Tibial nerve (tissue), 4 donors: ENCODE results near the gene S100A1. TPM values are rescaled to one million over a fixed set of nuclear protein-coding genes. Genes with fewer than 3 reads are reported as not detected.

ENCODE experiments used
- DNase-seq, 2 donors: peaks; one replicate each; pipeline ENCODE4 v3.0.0-alpha.2; 2019; ENCODE audit warnings: low spot score in 2 of 2
- H3K27ac ChIP-seq, 4 donors: fragments of 200-600 bp; sonication (generic) in 3 of 4; one replicate each; pipeline ENCODE4 v1.5.1; 2017 to 2019; ENCODE audit warnings: mild to moderate bottlenecking in 1 of 4
- H3K27me3 ChIP-seq, 2 donors: fragments of 200-600 bp; sonication (generic) in 1 of 2; one replicate each; pipeline versions ENCODE4 v1.5.1 to v1.6.0; 2017 to 2019
- H3K36me3 ChIP-seq, 3 donors: fragments of 200-600 bp; sonication (generic); one replicate each; pipeline ENCODE4 v1.5.1; 2018 to 2019
- H3K4me1 ChIP-seq, 4 donors: fragments of 200-600 bp; sonication (generic) in 3 of 4; one replicate each; pipeline ENCODE4 v1.5.1; 2017 to 2019
- H3K4me3 ChIP-seq, 4 donors: fragments of 200-600 bp; sonication (generic) in 3 of 4; one replicate each; pipeline ENCODE4 v1.5.1; 2017 to 2019; ENCODE audit warnings: mild to moderate bottlenecking in 1 of 4, moderate library complexity in 1 of 4
- H3K9me3 ChIP-seq, 4 donors: fragments of 200-600 bp; sonication (generic) in 3 of 4; one replicate each; pipeline ENCODE4 v1.5.1; 2017 to 2019
- CTCF ChIP-seq, 5 experiments: fragments of 200-600 bp in 3 of 5; fragments of 450-650 bp in 2 of 5; sonication (generic) in 3 of 5; IDR thresholded peaks; one replicate each; pipeline ENCODE4 v1.5.1; 2016 to 2019; ENCODE audit warnings: antibody characterized with exemption in 5 of 5, mild to moderate bottlenecking in 3 of 5, moderate library complexity in 2 of 5
- EP300 ChIP-seq, 2 donors: sonication (generic); formaldehyde crosslinking; IDR thresholded peaks; one replicate each; pipeline ENCODE4 v1.6.1; 2017; ENCODE audit warnings: antibody characterized with exemption in 2 of 2, mild to moderate bottlenecking in 1 of 2
- POLR2A ChIP-seq, 2 donors: fragments of 450-650 bp; IDR thresholded peaks; one replicate each; pipeline ENCODE4 v1.6.1; 2017; ENCODE audit warnings: antibody characterized with exemption in 2 of 2, mild to moderate bottlenecking in 2 of 2, moderate library complexity in 2 of 2
- WGBS, 2 donors: methylation state at CpG; one replicate each; pipeline ENCODE4 v1.1.5; 2018; 5-methylcytosine and 5-hydroxymethylcytosine counted together
- total RNA-seq, 4 donors: library from RNA; depleted of rRNA; stranded (reverse); fragments of >200 nt; gene quantifications; one replicate each; pipeline ENCODE4 v1.1.0, GENCODE V29; 2016

S100A1 gene
- total RNA-seq, 4 donors from 2014 or later: 41.4 to 102 (median 69.2) TPM

- H3K27me3 ChIP-seq: no peaks in the 10 kb centered on the region
- H3K9me3 ChIP-seq: no peaks in the 10 kb centered on the region
- H3K4me1 ChIP-seq: peaks cover 0 to 17% (median 2%) of the 10 kb centered on the region in 4 donors
- no peak for DNase-seq
- no peak overlapping the region for H3K27ac ChIP-seq
- no peak overlapping the region for H3K4me3 ChIP-seq
- 86% methylated on average over 6 of the region's 6 CpGs for WGBS, 2 donors
- H3K36me3 ChIP-seq: no peaks in the 10 kb centered on the region
- TF ChIP-seq EP300 (IDR thresholded peaks at IDR 0.05): no peak
- TF ChIP-seq POLR2A (IDR thresholded peaks at IDR 0.05): no peak
- no peak for TF ChIP-seq CTCF (IDR thresholded peaks at IDR 0.05)
These were observed 31.0 kb upstream of the S100A1 start for GRCh38 chr1:153597206-153597605.

- Histone ChIP-seq H3K36me3 (no peaks in the 10 kb centered on the region), H3K27me3 (no peaks in the 10 kb centered on the region), H3K4me3 (no peak overlapping the region), H3K9me3 (no peaks in the 10 kb centered on the region), H3K27ac (peak overlapping the region in 2 of 4 donors; percentile 48 to 54), H3K4me1 (peaks cover 0 to 6% (median 0%) of the 10 kb centered on the region in 4 donors)
- peak in 1 of 2 donors; percentile 9 for TF ChIP-seq EP300 (IDR thresholded peaks at IDR 0.05)
- TF ChIP-seq CTCF (IDR thresholded peaks at IDR 0.05): no peak
- DNase-seq: no peak
- WGBS, 2 donors: 71 to 73% methylated on average over 5 to 7 of the region's 7 CpGs
These were observed 29.7 kb upstream of the S100A1 start for GRCh38 chr1:153598309-153599172.

GRCh38 chr1:153599847-153600246 is 28.4 kb upstream of the S100A1 start:
- no peak overlapping the region for H3K4me3 ChIP-seq
- TF ChIP-seq CTCF (IDR thresholded peaks at IDR 0.05): no peak
- TF ChIP-seq POLR2A (IDR thresholded peaks at IDR 0.05): no peak
- DNase-seq: no peak
- no peaks in the 10 kb centered on the region for H3K27me3 ChIP-seq
- peaks cover 0 to 6% (median 0%) of the 10 kb centered on the region in 4 donors for H3K4me1 ChIP-seq
- WGBS, 2 donors: 90 to 92% methylated on average over 7 of the region's 7 CpGs
- no peak overlapping the region for H3K27ac ChIP-seq
- H3K36me3 ChIP-seq: no peaks in the 10 kb centered on the region
- no peaks in the 10 kb centered on the region for H3K9me3 ChIP-seq

- TF ChIP-seq POLR2A (IDR thresholded peaks at IDR 0.05) (no peak), EP300 (IDR thresholded peaks at IDR 0.05) (no peak), CTCF (IDR thresholded peaks at IDR 0.05) (no peak)
- H3K27me3 ChIP-seq: no peaks in the 10 kb centered on the region
- no peaks in the 10 kb centered on the region for H3K9me3 ChIP-seq
- H3K36me3 ChIP-seq: peaks cover 0 to 27% (median 0%) of the 10 kb centered on the region in 3 donors
- peaks cover 0 to 17% (median 4%) of the 10 kb centered on the region in 4 donors for H3K4me1 ChIP-seq
- no peak overlapping the region for H3K4me3 ChIP-seq
- WGBS, 2 donors: 77 to 85% methylated on average over 6 of the region's 6 CpGs
- no peak overlapping the region for H3K27ac ChIP-seq
- DNase-seq: no peak
These were observed 25.5 kb upstream of the S100A1 start for GRCh38 chr1:153602749-153603148.

GRCh38 chr1:153606194-153606593 is 22.0 kb upstream of the S100A1 start:
- 87 to 94% methylated on average over 11 of the region's 11 CpGs for WGBS, 2 donors
- DNase-seq: no peak

More at GRCh38 chr1:153606194-153606593, 22.0 kb upstream of the S100A1 start:
- no peaks in the 10 kb centered on the region for H3K9me3 ChIP-seq
- peaks cover 0 to 27% (median 0%) of the 10 kb centered on the region in 3 donors for H3K36me3 ChIP-seq
- TF ChIP-seq CTCF (IDR thresholded peaks at IDR 0.05) (no peak), EP300 (IDR thresholded peaks at IDR 0.05) (no peak), POLR2A (IDR thresholded peaks at IDR 0.05) (no peak)
- H3K4me1 ChIP-seq: peaks cover 0 to 45% (median 32%) of the 10 kb centered on the region in 4 donors
- no peaks in the 10 kb centered on the region for H3K27me3 ChIP-seq
- H3K4me3 ChIP-seq: no peak overlapping the region
- peak overlapping the region in 1 of 4 donors; percentile 99 for H3K27ac ChIP-seq
